ENCODE results near the gene ATP8B4.
A peak's percentile ranks its signal among the peaks of the same experiment; 100 is the strongest.

The ATP8B4 gene

DNA sequence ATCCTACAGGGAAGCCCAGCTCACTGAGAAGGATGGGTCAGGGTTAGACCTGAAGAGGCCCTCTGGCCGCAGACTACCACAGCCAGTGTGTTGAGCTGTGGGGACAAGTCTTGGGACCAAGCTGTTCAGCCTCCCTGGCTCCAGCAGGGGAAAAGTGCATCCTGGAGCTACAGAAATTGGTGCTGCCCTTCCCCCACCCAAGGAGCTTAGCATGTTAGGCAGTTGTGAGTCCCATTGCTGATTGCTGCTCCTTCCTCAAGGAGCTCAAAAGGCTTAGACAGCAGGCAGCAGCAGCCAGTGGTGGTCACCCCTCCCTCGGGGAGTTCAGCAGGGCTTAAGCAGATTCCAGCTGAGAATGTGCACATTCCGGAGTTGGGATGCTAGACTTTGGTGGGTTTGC is 165.6 kb downstream of the ATP8B4 start:
- no peak for DNase-seq (ENCODE audit: low spot score)

DNA sequence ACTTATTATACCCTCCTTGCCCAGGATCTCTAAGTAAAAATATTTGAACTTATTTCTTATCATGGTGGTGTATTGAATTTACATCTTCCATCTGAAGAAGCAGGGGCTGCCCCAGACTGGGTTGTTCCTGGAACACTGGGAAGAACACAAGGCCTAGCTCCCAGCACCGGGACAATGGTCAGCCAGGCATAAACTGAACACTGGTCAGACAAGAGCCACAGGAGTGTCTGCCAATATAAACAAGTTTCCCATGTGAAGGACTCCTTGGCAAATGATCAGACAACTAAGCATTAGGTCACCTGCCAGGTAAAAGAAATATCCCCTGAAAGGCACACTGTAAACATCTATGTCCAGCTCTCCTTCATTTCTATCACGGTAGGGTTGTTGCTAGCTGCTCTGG is 172.4 kb downstream of the ATP8B4 start:
- no peak for DNase-seq (ENCODE audit: low spot score)

DNA sequence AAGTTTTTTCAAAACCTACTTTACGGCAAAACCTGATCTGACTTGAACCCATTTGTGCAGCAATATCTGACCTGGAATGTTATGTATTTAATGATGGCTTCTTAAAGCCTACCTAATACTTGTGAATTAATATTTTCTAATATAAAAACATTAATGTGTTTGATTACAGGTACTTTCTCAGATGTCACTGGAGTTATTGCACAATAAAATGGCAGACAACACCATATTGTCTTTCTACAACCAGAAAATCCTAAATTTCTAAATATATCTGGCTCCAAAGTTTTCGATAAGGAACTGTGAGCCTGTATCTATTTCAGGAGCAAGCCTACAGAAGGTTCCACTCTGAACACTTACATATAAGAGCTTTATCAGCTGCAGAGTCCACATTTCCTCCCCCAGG is 184.5 kb downstream of the ATP8B4 start:
- DNase-seq (ENCODE audit: low spot score) = no peak

DNA sequence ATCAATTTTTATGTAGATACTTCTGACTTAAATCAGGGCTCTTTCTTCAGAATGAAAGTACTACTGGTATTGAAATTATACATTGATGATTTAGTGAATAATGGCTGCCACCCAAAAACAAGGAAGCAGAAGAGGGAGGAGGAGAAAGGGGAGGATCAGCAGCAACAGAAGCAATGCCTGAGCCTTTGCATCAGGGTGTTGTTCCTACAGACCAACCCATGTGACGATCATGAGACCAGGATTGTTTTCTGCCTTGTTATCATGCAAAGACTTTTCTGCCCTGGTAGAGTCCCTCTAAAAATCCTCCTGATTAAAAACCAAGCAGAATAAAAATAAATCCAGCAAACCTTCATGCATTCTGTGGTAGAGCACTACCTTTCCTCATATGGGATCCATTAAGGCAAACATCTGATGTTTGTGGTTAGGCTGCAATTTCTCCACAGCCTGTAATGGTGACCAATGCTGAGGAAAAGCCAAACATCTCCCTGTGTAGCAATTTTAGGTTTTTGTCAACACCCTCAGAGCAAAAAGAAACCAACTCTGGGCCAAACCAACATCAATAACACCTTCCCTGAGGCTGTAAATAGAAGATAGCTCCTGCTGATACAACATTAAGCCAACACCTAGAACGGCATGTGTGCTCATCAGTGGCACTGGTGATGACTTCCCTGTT is 191.7 kb downstream of the ATP8B4 start:
- peak; percentile 68 for DNase-seq (ENCODE audit: low spot score)

DNA sequence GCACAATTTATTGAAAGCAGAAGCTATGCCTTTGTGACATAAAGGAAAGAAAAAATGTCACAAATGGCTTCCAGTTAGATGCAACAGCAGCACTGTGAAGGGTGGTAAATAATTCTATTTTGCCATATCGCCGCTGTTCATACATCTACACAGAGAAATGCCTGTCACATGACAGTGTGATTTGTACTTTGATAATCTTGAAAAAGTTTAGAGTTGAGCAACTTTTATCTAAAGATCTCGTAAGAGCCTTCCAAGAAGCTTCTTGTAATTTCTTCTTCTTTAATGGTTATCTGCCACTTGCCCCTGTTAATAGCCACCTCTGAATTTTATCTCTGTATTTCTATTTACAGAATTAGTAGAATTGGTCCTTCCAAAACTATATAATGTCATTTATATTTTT is 192.3 kb downstream of the ATP8B4 start:
- no peak for DNase-seq (ENCODE audit: low spot score)

DNA sequence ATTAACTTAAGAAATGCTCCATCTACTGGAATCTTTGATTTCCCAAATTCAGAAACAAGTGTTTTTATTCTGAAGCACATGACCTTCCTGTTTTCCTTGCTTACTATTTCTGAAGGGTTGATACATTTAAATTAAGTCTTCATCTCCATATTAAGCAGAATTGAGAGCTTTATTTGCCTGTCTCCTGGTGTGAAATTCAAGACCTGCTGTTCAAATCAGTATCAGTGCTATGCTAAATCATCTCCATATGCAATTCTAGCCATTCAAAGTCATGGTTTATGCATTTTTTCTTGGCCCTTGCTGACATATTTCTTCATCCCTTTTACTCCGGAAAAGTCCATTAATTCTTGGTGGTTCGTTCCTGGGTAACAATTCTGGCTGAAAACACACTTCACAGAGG is 195.4 kb downstream of the ATP8B4 start:
- DNase-seq (ENCODE audit: low spot score) = no peak

DNA sequence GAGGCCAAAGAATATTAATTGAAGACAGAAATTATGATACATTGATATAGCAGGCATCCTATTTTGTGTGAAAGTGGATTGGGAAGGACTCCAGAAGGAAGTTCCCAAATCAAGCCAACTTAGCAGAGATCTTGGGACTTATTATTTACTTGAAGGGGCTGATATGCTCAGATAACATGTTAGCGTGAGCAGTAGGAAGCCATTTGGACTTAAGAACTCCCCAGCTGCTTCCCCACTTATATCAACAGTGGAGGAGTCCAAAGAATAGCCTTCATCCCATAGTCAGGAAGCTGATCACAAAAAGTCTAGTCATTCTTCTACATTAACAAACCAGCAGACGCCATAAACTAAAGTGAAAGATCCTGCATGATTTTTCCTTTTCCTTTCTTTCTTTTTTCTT is 200.0 kb downstream of the ATP8B4 start:
- DNase-seq (ENCODE audit: low spot score) = no peak

DNA sequence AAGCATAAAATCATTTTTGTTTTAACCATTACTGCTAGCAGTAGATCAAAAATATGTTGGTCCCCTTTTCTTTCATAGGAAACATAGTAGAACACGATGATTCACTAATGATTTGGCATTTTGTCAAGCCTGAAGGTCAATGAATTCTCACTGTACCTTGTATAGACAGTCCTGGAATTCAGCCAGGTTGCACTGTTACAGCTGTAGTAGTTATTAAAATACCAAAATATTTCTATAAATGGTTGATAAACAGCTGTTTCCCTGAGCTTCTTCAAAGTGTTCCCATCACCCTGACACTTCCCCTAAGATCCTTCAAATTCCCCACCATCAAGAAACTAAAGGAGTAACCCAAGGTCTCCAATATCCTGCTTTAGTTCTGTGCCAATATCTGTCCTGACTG is 200.9 kb downstream of the ATP8B4 start:
- no peak for DNase-seq (ENCODE audit: low spot score)

DNA sequence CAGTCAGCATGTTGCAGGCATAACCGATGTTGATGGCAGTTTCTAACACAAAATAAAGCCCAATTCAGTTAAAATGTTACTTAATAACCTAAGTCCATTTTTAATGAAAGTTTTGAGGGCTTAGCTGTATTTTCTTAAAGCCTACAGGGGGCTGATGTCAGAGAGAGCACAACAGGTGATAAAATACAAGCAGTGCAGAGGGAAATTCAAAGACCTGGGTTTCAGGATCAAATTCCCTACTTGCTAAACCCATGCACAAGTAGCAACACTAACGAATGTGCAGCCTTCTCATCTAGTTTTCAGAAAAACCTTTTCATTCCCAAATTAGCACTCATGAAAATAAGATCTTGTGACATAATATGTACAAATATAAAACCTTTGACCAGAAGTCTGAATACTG is 202.0 kb downstream of the ATP8B4 start:
- DNase-seq (ENCODE audit: low spot score) = no peak

DNA sequence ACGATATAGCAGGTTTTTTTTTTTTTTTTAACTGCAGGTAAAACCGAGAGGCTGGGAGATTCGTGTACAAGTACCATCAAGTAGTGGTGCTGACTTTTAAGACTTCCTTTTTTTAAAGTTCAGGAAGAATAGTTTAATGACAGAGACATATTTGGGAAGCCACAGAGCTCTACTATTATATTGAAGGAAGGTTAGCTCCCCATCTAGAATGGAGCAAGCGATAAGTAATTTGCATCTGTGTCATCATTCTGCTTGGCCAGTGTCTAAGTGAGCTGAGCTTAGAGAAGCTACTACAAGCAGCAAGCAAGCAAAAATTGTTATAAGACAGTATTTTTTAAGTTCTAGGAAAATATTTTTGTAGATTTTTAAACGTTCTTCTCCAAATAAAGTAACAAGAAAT is 203.2 kb downstream of the ATP8B4 start:
- DNase-seq (ENCODE audit: low spot score) = no peak

DNA sequence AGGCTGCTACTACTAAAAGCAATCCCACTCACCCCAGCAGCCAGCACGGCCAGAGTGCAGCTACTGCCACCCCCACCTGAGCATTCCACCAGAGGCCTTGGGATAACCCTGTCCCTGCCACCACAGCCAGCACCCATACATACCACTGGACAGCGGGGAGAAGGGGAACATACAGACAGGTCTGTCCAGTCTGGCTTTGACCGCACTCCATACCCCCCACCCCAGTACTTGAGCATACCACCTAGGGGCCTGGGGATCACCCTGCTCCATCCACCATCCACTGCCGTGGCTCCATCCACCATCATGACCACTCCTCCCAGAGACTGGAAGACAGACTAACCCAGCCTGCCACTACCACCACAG is 210.1 kb downstream of the ATP8B4 start:
- no peak for DNase-seq (ENCODE audit: low spot score)

DNA sequence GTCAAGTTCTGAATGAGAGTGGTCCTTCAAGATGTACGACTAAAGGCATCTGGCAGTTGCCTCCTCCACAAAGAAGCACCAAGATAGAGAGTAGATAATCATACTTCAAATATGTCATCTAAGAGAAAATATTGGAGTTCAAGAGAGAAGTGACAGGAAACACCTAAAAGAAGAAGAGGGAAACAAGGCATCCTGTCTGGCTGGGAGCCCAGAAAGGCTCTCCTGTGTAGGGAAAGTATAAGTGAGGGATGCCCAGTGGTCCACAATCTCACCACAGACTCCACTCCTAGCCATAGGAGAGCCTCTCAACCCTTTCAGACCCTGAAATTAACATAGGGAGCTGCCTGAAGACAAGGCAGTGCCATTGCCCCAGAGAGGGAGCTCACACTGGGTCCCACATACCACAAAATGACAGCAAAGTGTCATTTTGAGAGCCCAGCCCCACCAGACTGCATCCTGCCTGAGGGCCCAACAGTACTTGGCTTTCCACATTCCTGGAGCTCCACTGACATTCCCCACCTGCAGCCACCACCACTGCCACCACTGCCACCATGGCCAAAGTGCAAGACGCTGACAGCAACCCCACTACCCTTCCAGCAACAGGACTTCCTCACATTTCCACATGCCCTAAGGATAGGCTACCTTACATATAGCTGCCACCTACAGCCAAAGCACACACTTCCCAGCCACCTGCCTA is 210.6 kb downstream of the ATP8B4 start:
- no peak for DNase-seq (ENCODE audit: low spot score)

DNA sequence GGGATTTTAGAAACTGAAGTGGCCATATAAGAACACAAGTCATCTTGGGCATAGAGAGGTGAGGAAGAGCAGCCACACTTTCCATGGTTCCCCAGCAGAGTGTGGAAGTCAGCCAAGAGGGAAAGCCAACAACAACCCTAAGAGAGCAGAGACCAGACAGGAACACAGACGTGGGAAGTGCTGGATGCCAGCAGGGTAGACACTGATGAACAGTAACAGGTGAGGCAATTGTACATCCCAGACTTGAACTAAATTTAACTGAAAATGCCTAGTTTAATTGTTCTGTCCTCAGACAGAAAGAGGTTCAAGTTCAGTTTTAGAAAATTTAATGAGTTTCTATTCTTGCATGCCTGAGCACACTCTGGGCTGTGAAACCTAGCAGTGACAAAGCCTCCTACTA is 212.1 kb downstream of the ATP8B4 start:
- DNase-seq (ENCODE audit: low spot score) = no peak

DNA sequence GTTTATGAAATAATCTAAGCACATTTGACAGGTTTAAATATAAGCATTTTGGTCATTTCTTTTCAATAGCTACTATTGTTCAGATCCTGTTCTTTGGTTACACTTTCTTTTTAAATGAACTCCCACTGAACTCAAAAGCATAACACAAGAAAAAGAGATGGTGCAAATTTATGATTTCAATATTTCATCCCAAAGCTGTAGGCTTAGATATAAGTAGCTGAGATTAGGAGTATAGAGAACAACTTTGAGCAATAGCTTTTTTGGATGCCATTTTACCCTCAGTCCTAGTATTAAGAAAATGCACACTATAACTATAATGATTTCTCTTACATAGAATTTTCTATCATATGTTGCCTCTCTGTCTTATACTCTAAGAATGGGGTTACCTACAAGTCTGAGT is 213.8 kb downstream of the ATP8B4 start:
- no peak for DNase-seq (ENCODE audit: low spot score)

DNA sequence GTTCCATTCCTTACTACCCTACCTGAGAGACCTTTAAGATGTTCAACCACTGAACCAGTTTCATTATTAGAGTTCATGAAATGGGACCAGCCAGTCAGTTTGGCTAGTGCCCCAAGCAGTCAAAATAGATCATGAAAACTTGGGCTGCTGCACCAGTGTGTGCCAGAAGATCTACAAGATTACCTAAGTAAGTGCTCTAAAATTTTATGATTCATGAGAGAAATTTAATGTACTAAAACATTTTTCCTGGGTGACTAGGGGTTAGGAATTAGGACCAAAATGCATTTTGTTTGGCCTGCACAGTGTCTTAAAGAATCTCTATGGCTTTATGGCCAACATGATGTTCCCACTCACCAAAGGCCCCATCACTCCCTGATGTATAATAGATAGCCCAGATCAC is 214.7 kb downstream of the ATP8B4 start:
- DNase-seq (ENCODE audit: low spot score) = no peak

DNA sequence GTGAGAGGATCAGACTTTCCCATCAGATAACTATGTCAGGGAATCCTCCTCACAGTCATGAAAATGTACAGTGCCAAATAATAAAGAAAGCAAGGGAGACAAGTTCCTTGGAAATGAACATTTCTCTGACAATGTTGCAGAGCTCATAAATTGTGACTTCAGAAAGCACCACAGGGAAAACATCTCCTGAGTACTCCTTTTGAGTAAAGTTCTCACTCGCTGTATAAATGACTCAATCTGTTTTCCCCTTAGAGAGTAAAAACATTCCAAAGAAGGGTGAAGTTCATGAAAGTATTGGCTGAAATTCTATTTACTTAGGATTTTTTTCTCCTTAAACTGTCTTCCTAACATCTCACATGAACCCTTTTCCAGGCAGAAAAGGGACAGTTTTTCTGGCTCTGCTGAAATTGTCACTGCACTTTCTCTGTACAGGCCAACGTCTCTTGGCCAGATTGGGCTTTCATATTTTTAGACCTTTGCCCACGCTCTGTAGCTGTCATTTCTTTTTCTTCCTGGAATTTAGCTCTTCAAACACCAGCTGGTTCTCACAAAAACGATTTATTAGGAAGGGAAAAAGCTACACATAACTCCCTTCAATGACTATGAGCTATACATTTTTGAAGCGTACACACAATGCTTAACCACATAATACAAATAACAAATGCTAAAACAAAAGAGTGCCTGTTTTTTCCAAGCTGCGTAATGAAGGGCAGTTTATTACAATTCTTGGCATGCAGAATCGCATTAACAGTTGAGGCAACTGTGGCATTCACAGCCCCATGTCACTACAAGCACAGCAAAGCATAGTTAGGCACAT is 216.1 kb downstream of the ATP8B4 start:
- DNase-seq (ENCODE audit: low spot score) = peak; percentile 53

DNA sequence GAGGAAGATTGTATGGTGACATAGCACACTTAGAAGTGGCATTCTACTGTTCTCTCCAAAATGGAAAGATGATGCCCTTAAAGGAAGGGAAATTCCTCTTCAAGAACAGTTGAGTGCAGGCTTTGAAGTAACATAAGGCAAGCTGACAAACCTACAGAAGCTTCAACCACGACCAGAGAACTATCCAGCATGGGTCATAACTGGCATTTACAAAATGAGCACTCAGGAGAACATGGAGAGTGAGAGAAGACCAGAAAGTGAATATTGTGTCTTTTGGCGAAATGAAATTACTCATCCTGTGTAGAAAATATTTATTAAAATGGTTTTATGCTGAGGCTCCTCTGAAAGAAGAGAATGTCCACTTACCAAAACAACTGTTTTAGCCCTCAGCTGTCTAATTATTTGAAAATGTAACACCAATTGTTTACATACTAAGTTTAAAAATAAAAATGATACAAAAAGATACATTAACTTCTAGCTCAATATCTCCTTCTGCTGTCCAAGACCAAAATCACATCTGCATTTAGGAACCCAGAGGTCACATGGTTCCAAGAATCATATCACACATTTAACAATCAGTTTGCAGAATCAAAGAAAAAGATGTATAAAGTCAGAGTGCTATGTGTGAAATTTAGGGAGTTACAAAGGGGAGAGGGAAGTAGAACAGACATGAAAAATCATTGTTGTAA is 216.9 kb downstream of the ATP8B4 start:
- no peak for DNase-seq (ENCODE audit: low spot score)

DNA sequence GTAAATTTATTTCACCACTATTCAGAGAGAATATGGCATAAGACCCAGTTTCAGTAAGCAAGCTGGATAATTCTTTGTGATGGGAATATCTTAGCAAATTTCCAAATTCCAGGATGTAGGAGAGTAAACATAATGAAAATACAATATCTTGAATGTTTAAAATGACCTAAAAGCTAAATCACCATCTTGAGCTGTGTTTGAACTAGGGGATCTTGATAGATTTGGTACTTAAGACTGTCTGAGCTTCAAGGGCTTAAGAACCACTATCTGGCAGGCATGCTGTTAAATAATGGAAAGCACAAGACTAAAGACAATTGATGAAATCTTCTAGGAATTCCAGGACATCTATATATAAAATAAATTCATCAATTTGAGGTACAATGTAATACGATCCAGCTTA is 217.7 kb downstream of the ATP8B4 start:
- DNase-seq (ENCODE audit: low spot score) = no peak

DNA sequence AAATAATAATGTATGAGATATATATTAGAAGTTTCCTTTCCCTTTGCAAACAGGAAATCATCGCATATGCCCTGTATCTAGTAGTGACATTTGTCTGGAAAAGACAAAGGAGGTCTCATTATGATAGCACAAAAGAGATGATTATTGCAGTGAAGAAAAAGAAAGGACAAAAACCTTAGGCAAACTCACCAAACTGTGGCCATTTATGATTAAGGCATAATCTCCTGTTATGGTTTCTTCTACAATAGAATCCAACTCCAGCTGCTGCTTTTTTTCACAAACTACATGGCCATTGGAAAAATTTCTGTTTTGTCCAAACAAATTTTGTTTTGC is 218.2 kb downstream of the ATP8B4 start:
- no peak for DNase-seq (ENCODE audit: low spot score)

DNA sequence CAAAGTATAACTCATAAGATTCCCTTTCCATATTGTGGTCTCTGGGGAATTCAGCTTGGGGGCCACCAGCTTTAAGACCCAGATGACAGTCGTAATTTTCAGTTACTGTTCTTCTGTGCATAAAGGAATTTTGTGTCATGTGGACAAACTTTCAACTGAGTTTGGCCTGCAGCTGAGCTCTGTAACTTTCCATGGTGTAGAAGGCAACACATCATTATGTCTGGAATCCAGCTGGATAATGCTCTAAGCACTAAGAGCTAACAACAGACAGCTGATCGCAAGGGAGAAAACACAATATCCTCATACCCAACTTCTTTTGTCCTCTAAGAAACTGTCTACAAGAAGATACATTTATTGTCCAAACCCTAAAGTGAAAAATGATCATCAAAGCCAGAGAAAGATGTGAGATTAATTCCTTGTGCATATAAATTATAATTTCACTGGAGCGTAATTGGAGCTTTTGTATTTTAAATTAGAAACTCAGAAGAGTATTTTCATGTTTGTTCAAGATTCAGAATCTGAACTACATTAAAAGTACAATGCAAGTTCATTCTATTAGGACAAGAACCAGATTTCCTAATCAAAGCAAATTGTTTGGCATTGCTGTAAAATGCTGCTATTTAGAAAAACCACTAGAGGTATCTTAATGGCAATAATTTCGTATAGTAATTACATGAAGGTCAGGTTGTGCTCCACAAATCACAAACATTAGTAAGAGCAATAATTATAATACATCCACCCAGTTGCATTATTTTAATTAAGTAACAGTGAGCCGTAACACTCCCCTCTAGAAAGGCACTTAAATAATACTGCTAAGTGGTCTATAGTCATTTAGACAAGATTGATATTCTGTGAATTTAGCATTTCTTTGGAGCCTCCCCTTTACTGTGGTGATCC is 218.8 kb downstream of the ATP8B4 start:
- peak; percentile 35 for DNase-seq (ENCODE audit: low spot score)

DNA sequence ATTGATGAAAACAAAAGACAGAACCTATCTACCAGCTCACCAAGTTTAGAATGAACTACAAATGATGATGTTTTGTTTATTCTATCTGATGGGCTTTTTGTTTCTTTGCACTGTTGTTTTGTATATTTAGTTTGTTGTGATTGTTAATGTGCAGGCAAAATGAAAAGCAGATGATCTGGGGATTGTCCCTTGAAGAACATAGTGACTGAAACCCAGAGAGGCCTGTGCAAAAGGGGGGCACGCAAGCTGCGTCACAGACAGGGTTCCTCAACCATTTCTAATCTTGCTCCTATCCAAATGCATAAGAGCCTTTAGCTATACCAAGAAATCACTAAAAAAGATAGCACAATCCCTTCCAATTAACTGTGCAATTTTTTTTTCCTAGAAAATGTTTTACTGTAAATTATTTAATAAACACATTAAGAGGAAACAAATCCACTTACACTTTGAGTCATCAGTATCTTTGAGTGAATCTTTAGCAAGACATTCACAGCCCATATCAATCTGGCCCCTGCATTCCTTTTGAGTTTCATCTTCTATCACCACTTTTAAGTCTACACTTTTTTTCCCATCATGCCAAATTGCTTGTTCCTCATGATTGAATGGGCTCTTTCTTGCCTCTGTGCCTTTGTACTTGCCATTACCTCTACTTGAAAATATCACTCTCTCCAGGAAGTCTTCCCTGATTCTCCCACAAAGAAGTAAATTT is 220.3 kb downstream of the ATP8B4 start:
- no peak for DNase-seq (ENCODE audit: low spot score)

All from GM03348 (cell line).